NCI-H510A treated with DMSO at 0.1 percent for 48 hours (cell line): ENCODE data around the gene GATAD2A.
"Not testable (repeated sequence)": the region's sequence is repeated elsewhere in the genome, so short reads cannot be mapped to it uniquely, and the experiment has no call there.

ENCODE experiments used
- DNase-seq: peaks from one replicate; lab custom pipeline; 2025; lab: John Stamatoyannopoulos, UW

Gene GATAD2A

DNA sequence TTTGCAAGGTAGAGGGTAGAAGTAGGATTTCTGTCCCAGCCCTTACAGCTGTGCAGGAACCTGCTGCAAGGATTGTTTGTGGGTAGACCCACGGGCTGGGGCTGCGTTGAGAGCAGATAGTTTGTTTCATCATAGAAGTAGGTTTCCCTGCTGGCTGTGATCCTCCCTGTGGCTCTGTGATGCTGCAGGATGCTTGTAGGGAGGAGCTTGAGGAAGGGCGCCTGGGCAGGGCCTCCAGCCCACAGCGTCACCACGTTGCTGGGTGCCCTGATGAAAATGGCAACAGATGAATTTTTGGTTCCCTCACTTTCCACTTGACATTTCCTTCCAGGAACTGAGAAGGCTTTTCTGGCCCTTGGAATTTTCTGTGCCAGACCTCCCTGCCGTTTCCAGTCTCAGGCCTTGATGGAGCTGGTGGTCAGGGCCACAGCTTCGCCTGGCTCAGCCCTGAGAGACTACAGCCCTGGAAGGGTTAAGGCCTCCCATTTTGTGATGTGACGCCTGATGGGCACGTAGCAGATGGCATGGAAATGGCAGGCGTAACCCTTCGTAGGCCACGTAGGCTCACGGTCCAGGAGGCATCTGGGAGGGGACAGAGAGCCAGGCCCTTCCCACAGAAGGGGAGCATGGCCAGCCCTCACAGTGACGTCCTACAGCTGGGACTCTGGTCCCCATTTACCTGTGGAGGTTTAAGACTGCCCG lies 42.2 kb downstream of the GATAD2A start:
- DNase-seq, result peak; percentile 8

DNA sequence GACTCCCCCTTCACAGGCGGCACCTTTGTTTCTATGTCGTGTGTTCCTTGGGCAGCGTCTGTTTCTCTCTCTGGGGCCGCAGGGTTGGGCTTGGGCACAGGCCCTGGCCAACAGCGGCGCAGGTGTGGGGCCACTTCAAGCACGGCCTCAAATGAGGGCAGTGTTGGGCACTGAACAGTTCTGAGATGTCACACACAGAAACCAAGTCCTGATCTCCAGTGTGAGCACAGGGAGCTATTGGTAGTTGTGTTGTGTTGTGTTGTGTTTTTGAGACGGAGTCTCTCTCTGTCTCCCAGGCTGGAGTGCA lies 42.7 kb downstream of the GATAD2A start:
- no peak for DNase-seq

DNA sequence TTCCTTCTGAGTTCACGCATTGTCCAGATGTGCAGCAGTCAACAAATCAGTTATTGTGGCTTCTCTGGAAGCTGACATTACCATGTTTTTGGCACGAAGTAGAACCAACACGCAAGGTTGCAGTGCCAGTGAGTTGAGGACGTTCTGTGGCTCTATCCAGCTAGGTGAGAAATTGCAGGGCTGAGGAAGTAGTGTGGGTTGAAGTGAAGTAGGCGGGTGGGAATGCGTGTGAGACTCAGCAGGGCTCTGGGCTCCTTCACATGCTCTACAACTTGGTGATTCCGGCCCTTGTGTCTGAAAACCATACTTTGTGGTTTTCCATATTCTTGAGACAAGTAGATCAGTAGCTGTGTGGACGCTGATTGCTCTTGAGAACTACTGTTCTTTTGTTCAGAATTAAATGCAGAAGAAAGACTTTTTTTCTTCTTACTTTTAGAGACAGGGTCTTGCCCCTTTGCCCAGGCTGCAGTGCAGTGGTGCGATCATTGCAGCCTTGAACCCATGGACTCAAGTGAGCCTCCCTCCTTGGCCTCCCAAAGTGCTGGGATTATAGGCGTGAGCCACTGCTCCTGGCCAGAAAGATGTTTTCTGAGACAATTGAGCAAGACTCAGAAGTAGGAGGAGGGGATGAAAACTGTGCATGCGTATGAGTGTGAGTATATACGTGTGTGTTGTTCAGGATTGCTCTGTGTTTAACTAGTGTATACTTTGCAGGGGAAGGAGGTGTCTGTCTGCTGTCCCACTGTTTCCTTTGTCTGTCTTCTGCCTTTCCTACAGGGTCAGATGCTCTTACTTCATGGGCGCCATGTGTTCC lies 46.2 kb downstream of the GATAD2A start:
- DNase-seq, result no peak

DNA sequence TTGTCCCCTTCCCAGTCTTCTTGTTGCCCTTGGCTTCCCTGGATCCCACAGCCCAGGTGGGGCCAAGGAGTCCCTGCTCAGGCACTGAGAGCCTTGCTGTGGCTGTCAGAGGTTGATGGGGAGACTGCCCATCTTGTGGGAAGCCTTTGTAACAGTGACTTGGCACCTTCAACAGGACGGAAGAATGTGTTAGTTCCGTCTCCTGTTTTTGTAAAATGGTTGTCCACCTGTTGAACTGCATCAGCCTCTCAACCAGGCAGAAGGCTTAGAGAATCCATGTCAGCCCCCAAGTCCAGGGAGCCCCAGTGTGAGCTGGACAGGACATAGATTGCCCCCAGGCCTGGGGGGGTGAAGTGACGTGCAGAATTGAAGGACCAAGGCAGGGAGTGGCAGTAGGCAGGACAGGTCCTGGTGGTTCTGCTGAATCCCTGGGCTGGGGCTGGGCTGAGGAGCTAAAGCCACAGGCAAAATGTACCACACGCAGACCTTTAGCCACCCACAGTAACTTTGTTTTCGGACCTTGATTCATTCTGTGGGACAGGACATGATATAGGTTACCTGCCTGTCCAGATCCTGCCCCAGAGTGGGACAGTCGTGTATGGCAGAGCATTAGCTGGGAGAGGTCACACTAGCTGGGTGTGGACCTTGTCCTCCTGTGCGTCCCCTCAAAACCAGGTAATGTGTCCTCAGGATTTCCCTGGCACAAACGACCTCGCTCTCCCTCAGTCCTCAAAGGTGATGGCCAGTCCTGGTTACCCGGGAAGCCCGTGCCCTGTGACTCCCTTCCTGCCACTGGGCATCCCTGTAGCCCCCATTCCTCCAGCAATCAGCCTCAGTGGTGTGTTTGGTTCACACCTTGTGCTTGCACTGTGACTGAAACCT lies 47.0 kb downstream of the GATAD2A start:
- no peak for DNase-seq

DNA sequence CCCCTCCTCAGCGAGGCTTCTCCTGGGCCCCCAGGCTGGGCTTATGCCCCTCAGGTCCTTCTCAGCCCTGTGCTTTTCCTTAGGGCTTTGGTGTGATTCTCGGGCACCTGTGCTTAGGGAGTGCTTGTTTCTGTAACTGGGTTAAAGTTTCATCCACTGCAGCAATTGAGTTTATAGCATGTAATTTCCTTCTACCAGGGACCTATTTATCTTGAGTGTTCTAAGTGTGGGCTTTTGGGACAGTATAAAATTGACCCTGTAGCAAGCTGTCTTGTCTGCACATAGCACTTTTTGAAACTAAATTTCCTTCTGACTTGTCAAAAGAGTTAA lies 47.6 kb downstream of the GATAD2A start:
- no peak for DNase-seq

DNA sequence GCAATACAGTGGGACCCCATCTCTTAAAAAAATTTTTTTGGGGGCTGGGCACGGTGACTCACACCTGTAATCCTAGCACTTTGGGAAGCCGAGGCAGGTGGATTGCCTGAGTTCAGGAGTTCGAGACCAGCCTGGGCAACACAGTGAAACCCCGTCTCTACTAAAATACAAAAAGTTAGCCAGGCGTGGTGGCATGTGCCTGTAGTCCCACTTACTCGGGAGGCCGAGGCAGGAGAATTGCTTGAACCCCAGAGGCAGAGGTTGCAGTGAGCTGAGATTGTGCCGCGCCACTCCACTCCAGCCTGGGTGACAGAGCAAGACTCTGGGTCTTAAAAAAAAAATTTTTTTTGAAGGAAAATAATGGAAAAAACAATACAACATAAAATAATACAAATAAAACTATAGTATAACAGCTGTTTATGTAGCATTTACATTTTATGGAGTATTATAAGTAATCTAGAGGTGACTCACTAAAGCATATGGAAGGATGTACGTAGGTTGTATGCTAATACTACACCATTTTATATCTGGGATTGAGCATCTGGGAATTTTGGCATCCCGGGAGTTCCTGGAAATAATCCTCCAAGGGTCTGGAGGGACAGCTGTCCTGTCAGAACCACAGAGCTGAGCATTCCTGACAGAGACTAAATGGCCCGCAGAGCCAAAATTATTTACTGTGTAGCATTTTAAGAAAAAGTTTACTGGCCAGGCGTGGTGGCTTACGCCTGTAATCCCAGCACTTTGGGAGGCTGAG lies 49.9 kb downstream of the GATAD2A start:
- DNase-seq, result not testable (repeated sequence)

DNA sequence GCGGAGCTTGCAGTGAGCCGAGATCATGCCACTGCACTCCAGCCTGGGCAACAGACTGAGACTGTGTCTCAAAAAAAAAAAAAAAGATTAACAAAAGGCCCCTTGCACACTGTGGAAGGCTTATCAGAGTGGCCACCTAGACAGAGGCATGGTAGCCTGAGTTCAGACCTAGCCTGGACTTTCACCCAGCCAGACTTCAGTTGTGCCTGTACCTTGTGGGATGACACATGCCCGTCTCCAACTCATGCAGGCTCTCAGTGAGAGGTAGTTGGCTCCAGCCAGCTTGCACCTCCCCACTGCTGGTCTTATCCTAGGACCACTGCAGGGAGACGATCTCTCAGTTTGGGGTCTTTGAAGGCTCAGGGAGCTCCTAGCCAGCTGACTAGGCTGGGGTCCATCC lies 52.2 kb downstream of the GATAD2A start:
- no peak for DNase-seq

DNA sequence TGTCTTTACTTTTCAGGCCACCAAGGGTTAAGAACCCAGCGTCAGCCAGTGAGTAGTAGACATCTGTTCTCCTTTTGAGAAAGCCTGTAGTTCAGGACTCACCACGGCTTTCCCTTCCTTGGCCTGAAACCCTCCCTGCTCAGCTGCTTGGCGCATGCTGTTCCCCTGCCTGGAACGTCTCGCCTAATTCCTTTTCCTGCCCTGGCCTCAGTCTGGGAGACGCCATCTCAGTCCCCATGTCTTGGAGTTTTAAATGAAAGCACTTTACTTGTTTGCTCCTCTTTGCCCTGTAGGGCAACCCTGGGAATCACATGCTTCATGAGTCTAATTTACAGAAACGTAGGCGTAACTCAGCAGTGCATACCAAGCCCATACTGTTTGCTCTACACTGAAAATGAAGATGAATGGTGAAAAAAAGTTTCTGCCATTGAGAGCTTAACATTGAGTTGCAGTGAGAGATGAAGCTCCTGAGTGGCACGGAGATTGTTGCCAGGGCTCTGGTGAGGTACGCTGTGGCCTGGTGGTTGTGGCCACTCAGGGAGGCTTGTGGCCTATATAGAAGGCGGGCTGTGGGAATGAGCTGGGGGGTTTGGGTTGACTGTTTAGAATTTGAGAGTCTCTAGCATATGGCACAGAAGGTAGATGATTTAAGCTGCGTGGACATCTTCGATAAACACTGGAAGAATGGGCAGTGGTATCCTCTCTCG lies 52.8 kb downstream of the GATAD2A start:
- DNase-seq, result no peak

DNA sequence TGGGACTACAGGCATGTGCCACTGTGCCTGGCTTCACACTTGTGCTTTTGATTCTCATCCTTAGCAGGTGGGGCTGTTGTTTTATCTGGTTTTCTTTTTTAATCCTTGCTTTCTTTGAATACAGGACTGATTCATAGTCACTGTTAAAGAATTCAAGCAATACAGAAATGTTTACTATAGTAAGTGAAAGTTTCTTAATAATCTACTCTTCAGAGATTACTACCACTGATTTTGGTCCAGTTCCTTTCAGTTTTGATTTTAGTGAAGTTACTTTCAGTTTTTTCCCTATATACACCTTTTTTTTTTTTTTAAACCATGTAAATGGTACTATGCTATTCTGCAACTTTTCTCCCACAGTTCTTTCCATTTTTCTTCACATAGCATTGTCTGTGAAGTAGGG lies 53.6 kb downstream of the GATAD2A start:
- no peak for DNase-seq

DNA sequence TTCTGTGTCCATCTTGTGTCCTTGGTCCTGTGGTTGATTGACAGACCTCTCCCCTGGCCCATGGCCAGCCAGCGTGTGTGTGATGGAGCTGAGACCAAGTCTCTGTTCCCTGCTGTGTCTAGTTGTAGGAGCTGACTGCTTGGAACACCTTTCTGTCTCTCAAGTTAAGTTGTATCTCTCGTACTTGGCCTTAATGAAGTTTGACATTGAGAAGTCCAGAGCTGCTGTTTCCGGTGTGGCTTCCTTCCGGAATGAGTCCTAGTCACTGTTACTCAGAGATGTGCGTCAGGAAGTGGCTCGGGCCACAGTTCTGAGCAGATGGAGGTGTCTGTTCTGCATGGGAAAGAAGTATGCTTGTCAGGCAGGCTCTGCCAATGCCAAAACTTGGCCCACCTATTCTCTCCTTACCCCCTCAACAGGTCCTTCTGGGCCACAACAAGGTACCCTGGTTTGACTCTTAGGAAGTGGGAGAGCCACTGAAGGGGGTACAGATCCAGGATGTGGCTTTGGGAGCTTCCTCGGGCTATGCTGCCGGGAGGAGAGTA lies 54.3 kb downstream of the GATAD2A start:
- no peak for DNase-seq

DNA sequence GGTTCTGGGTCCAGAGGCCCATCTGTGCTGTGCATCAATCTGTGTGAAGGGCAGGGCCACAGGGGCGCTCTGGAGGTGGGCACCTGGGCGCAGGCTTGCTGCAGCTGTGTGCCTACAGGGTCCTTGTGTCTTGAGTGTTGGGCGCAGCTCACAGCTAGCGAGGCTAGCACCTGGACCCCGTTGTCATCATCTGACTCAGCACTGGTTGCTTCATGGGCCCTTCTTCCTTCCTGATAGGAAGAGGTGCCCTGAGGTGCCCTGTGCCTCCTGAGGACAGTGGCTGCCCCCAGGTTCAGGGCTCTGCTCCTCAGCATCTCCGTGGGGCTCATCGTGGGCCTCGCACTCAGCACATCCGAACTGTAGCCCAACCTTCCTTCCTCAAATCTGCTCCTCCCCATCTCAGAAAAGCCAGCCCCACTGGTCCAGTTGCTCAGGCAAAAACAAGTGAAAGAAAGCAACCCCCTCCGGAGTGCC lies 54.8 kb downstream of the GATAD2A start:
- no peak for DNase-seq

DNA sequence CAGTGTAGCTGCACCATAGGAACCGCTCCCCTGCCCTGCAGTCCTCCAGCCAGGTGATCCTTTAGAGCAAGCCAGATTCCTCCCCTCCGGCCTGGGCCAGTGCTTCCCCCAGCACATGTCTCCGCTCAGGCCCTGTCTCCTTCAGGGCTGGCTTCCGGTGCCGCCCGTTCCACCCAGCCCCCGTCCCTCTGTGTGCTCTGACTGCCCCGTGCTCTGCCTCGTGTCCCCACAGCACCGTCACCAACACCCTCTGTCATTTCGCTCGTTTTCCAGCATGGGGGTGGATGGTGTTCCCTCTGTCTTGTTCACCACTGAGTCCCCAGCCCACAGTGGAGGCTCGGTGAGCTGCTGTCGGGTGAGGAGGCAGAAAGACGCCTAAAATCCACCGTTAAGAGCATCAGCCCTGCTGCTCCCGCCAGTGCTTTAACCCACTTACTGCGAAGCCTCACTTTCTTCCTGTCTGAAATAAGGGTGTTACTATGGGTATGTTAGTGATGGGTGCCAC lies 55.3 kb downstream of the GATAD2A start:
- DNase-seq, result peak; percentile 55

DNA sequence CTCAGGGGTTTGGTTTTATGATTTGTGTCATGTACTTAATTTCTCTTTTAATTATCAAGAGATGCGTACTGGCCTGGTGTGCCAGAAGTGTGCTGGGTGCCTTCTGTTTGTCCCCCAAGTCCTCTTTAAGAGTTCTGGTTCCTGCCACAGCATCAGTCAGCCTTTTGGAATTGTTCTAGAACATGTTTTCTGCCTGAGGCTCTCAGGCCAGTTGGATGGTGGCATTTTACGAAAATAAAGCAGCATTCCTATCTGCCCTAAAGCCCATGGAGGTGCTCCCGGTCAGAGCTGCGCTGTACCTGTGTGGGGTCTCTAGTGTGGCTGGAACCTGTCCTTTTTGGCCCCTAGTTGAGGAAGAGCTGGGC lies 55.8 kb downstream of the GATAD2A start:
- no peak for DNase-seq

DNA sequence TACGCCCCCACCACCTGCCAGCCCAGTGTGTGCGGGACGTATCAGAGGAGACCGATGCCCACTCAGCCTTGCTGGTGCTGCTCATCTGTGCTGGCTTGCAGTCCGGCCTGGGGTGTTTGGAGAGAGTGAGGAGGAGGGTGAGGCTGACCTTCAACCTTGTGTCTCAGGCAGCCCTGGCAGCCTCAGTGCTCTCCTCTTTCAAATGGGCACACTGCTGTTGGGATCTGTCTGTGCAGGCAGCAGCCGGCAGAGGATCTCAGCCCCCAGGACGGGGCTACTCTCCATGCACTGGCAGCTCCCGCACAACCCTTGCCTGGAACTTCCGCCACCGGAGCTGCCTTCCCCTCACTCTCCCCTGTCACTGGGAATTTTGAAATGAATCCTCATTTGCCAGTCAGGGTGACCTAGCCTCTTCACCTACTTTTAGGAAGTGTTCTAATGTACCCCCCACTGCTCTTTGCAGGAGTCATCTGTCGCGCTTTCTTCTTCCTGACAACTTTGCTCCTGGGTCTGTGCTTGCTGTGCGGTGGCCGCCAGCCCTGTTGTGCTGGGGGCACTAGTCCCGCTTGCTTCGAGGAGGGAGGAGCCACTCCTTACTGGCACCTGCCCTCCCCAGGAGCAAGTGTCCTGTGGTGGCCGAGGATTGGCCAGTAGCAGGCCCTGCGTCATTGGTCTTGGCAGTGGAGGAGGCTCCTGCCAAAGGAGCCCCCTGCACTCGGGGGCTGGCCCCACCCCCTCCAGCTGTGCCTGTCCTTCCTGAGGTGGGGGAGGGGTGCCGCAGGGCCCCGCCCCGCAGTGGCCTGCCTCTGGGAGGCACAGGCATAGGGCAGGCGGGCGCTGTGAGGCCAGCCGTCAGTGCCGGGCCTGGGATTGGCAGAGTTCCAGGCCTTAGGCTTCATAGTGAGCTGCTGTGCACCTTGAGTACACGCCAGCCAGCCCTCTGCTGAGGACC lies 56.5 kb downstream of the GATAD2A start:
- peak; percentile 96 for DNase-seq

DNA sequence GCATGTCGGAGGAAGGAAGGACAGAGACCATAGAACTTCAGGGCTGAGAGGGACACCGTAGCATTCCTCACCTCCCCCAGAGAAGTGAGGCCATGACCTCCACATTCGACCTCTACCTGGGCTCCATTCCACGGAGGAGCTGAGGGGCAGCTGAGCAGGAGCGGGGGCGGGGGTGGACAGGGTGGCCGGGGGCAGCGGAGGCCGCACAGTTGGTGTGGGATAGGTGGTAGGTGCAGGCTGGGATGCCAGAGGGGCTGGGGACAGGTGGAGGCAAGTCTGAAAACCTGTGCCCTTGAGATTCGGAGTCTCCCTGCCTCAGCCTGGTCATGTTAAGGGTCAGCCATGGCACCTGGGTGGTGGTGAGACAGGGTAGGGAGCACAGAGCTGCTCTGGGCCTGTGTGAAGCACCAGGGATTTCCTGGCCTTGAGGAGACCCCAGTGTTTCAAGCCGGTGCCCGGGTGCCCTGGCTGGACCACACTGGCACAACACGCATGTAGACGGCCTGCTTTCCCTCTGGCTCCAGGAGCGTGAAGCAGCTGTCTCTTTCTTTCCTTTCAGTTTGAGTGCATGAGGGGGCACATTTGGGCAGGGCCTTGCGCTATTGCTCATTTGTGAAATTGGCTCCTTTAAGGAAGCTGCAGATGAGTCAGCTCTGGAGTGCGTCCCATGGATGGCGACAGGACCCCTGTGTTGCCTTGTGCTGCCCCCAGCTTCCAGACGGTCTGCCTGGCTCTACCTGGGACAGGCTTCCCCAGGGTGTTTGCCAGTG lies 58.1 kb downstream of the GATAD2A start:
- DNase-seq, result no peak

DNA sequence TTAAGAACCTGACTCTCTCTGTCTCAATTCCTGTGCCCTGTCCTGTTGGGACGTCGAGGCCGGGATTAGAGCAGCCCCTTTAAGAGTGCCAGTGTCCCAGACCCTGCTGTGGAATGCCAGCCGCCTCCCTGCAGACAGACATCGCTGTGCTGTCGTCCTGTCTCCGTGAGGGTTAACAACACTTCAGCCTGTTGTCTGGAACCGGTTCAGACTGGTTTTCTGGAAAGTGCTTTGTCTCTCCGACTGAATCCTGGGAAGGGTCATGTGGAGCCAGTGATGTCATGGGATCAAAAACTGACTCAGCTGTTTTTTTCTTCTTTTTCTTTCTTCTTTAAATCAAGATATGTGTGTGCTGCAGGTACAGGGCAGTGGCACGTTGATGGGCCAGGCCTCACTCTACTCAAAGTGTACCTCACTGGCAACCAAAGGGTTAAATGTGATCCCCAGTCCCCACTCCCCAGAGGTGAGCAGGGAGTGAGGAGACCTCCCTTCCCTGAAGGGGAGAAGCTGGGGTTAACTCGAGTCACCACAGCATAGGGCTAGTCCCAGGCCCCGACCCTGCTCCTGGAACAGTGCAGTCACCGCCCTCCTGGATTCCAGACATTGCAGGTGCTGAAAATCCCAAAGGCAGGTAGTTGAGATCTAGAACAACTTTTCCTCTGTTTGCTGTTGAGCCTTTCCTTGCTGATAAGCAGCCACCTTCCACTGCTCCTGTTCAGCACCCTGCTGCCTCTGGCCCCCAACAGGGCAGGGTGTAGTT lies 59.0 kb downstream of the GATAD2A start:
- DNase-seq, result peak; percentile 75

DNA sequence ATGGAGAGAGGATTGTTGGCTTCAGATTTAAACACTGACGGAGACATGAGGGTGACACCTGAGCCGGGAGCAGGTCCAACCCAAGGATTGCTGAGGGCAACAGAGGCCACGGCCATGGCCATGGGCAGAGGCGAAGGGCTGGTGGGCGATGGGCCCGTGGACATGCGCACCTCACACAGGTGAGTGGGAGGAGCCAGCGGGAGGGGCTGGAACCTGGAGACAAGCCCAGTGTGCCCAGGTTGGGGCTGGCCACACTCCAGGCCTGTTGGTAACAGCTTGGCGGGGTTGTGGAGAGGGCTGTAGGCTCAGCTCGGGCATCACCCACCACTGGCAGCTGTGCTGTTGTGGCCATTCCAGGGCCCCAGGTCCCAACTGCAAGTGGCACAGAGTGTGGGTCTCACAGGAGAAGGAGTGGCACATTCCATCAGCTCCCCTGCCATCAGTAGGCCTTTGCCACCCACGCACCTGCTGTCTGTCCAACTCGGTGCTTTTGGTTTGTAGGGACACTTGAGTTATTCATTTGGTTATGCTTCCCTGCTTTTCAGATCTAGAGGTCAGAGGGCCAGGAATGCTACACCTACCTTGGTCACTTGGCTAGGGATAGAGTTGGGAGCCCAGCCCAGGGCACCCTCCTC lies 60.1 kb downstream of the GATAD2A start:
- no peak for DNase-seq

DNA sequence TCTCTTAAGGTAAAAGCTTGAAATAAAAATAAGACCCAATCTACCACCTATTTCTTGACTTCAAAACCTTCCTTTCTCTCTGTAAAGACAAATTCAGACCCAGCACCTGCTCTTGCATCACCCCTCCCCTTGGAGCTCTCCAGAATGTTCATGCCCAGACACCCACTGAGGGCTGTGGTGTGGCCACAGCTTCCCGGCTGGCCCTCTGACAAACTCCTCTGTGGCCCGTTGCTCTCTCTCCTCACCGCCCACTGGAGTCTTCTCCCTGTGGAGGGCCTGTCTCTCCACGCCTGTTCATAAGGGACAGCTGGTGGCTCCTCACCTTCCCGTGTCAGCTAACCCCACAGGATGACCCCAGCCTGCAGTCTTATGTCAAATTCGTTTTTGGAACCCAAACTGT lies 60.7 kb downstream of the GATAD2A start:
- DNase-seq, result no peak
